ENCODE results near the gene MCF2.

- TF ChIP-seq CTCF (IDR thresholded peaks at IDR 0.05; ENCODE audit: poor library complexity, severe bottlenecking): no peak
- no peak for TF ChIP-seq SMC3 (conservative IDR thresholded peaks at IDR 0.05; ENCODE audit: poor library complexity)
- no peak for TF ChIP-seq RAD21 (conservative IDR thresholded peaks at IDR 0.05)
- TF ChIP-seq EZH2 (IDR thresholded peaks at IDR 0.05; ENCODE audit: borderline replicate concordance, insufficient read depth, low read length, poor library complexity, severe bottlenecking): no peak
- no peak for TF ChIP-seq EP300 (conservative IDR thresholded peaks at IDR 0.05; ENCODE audit: poor library complexity, severe bottlenecking)
Observed at GRCh38 chrX:139647597-139647996, 60.4 kb downstream of the MCF2 start.
